GM10266 (cell line): ENCODE measurements around the gene ATP1A3.
A peak's percentile ranks its signal among the peaks of the same experiment; 100 is the strongest.

Source experiments
- DNase-seq: peaks from one replicate; pipeline ENCODE4 v3.0.0; 2012; ENCODE audit errors: extremely low spot score
- TF ChIP-seq, protein P1 (sequence below): IDR thresholded peaks from 2 replicates; pipeline ENCODE4 v1.5.1; 2012; ENCODE audit warnings: mild to moderate bottlenecking, low read depth; ENCODE audit not compliant: control insufficient read depth, insufficient read depth; ENCODE audit errors: missing control alignments

Gene ATP1A3

GRCh38 chr19:42033413-42033812, 39.4 kb upstream of the ATP1A3 start:
- DNase-seq = no peak
- TF ChIP-seq, protein P1, sequence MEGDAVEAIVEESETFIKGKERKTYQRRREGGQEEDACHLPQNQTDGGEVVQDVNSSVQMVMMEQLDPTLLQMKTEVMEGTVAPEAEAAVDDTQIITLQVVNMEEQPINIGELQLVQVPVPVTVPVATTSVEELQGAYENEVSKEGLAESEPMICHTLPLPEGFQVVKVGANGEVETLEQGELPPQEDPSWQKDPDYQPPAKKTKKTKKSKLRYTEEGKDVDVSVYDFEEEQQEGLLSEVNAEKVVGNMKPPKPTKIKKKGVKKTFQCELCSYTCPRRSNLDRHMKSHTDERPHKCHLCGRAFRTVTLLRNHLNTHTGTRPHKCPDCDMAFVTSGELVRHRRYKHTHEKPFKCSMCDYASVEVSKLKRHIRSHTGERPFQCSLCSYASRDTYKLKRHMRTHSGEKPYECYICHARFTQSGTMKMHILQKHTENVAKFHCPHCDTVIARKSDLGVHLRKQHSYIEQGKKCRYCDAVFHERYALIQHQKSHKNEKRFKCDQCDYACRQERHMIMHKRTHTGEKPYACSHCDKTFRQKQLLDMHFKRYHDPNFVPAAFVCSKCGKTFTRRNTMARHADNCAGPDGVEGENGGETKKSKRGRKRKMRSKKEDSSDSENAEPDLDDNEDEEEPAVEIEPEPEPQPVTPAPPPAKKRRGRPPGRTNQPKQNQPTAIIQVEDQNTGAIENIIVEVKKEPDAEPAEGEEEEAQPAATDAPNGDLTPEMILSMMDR = no peak

- TF ChIP-seq, protein P1 = no peak
Observed at GRCh38 chr19:42032431-42032830, 38.4 kb upstream of the ATP1A3 start.

GRCh38 chr19:42030645-42031440, 36.8 kb upstream of the ATP1A3 start:
- TF ChIP-seq, protein P1 = no peak
- no peak for DNase-seq

More at GRCh38 chr19:42032431-42032830, 38.4 kb upstream of the ATP1A3 start:
- no peak for DNase-seq

DNA sequence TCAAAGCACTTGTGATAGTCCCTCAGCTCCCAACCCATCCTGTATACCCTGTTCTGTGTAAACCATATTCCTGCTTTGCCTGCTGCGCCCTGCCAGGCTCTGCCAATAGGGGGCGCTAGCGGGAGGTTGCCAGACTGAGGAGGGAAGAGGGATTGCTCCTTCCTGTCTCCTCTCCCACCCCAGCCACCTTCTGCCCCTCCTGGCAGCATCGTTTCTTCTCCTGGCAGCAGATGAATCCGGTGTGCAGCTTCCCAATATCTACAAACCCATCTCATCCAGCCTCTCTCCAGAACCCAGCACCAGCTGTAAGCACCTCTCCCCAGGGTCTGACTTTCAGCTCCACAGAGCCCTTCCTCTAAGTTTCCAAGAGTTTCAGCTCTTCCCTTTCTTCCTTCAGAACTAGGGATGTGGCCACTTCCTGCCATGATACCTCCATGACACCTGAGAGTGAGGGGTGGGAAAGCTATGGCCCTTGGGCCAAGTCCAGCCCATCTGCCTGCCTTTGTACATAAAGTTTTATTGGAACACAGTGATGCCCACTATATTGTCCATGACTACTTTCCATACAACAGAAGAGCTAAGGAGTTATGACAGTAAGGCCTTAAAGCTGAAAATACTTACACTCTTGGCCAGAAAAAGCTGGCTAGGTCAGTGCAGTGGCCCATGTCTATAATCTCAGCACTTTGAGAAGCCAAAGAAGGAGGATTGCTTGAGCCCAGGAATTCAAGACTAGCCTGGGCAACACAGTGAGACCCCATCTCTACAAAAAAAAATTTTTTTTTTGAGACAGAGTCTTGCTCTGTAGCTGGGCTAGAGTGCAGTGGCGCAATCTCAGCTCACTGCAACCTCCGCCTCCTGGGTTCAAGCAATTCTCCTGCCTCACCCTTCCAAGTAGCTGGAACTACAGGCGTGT, 34.5 kb upstream of the ATP1A3 start:
- DNase-seq = no peak
- TF ChIP-seq, protein P1 = peak; percentile 64

- TF ChIP-seq, protein P1 = no peak
- DNase-seq = no peak
Observed at GRCh38 chr19:42024622-42025111, 30.6 kb upstream of the ATP1A3 start.

- no peak for DNase-seq
- TF ChIP-seq, protein P1 = no peak
Observed at GRCh38 chr19:42023943-42024260, 29.9 kb upstream of the ATP1A3 start.
